HUES6 (cell line): Measurements from ENCODE around the gene AOPEP.

Experiments
- H3K27ac ChIP-seq: 2 replicates; pipeline ENCODE4 v1.7.0; 2013; ENCODE audit warnings: low read depth, mild to moderate bottlenecking, low read length, inconsistent platforms
- H3K27me3 ChIP-seq: 2 replicates; pipeline ENCODE4 v1.6.1; 2013; ENCODE audit warnings: low read length; ENCODE audit not compliant: control insufficient read depth, insufficient read depth
- H3K36me3 ChIP-seq: 2 replicates; pipeline ENCODE4 v1.6.1; 2013; ENCODE audit warnings: low read length; ENCODE audit not compliant: control insufficient read depth, insufficient read depth
- H3K4me1 ChIP-seq: 2 replicates; pipeline ENCODE4 v1.6.1; 2013; ENCODE audit warnings: low read length; ENCODE audit not compliant: control insufficient read depth, insufficient read depth
- H3K4me3 ChIP-seq: 2 replicates; pipeline ENCODE4 v1.5.1; 2013; ENCODE audit warnings: low read depth, low read length
- H3K9ac ChIP-seq: one replicate; pipeline ENCODE4 v1.6.1; 2013; ENCODE audit warnings: mild to moderate bottlenecking, low read length
- H3K9me3 ChIP-seq: 2 replicates; pipeline ENCODE4 v1.6.1; 2013; ENCODE audit warnings: low read depth, low read length; ENCODE audit not compliant: control insufficient read depth, insufficient read depth

AOPEP gene

DNA sequence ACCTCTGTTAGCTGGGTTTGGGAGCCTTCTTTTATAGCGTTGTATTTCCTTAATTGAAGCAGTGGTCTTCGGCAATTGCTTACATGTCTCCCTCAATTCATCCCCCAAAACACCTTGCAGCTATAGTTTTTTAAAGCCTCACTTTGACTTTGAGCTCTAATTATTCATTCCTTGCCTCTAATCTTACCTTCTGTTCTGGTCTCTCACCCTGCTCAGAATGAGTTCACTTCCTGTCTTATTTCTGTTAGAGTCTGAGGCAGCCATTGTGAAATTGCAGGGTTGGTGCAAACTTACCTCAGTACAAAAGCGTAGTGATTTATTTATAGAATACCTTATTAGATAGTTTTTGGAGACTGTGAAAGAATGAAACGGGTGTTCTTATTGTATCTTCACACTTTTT, 35.0 kb downstream of the AOPEP start:
- Histone ChIP-seq H3K9ac (no peak overlapping the region), H3K27me3 (no peaks in the 10 kb centered on the region), H3K4me3 (no peak overlapping the region), H3K27ac (no peak overlapping the region), H3K4me1 (peaks cover 15% of the 10 kb centered on the region), H3K9me3 (no peaks in the 10 kb centered on the region), H3K36me3 (peaks cover 16% of the 10 kb centered on the region)

DNA sequence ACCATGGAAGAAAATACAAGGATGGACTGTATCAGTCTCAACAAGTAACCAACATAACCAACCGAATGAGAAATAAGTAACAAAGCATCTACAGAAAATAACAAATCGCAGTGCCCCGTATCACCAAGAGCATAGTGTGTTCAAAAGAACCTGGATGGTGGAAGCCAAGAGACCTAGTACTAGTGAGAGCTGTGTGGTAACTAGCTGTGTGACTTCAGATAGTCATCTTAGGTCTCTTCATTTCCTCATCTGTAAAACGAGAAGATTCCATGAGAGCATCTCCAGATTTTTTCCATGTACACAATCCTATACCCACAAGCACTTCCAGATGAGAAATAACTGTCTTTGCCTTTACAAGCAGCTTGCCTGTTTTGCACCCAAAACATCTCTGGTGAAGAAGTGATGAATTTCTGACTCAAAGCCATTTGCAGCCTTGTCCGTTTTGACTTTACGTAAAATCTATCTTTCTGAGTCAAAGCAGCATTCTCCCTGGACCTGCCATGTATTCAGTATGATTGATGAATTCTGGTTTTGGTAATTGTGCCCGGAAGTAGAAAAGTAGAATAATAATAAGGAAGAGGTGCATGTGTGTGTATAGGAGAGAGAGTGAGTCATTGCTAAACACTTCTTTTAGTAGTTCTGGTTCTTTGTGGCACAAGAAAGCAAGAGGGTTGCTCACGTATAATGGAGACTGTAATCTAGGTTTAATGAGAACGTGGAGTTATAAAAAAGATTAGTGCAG, 41.0 kb downstream of the AOPEP start:
- no peaks in the 10 kb centered on the region for H3K9me3 ChIP-seq

DNA sequence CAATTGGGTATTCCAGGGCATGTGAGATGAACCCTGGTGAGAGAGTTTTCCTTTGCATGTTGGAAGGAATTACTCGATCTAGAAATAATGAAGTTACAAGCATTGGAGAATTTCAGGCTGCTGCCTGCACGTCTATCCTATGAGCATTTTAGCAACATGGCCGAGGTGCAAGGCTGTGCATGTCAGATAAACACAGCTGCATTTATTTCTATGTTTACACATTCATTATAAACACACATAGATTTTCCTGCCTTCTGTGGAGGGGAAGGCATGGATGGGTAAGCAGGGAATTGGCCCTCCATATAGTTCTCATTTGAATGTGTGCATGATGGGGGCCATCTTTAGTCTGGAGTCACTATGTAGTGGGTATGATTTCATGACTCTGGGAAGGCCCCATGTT, 42.3 kb downstream of the AOPEP start:
- Histone ChIP-seq H3K4me3 (no peak overlapping the region), H3K27ac (no peak overlapping the region), H3K27me3 (no peaks in the 10 kb centered on the region), H3K9me3 (no peaks in the 10 kb centered on the region), H3K9ac (no peak overlapping the region), H3K4me1 (no peaks in the 10 kb centered on the region), H3K36me3 (no peaks in the 10 kb centered on the region)

More for the DNA sequence above, 41.0 kb downstream of the AOPEP start:
- Histone ChIP-seq H3K4me1 (no peaks in the 10 kb centered on the region), H3K4me3 (no peak overlapping the region), H3K27me3 (no peaks in the 10 kb centered on the region), H3K9ac (no peak overlapping the region), H3K36me3 (no peaks in the 10 kb centered on the region), H3K27ac (no peak overlapping the region)

DNA sequence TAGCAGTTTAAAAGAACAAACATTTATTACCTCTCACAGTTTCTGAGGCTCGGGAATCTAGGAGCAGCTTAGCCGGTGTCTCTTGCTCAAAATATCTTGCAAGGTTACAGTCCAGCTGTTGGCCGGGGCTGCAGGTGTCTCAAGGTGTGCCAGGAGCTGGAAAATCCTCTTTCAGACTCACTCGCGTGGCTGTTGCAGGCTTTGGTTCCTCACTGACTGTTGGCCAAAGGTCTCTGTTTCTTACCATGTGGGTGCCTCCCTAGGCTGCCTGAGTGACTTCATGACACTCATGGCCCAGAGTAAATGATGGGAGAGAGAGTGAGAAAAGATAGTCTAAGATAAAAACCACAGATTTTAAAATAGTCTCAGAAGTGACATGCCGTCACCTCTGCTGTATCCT, 43.8 kb downstream of the AOPEP start:
- Histone ChIP-seq H3K4me3 (no peak overlapping the region), H3K27ac (no peak overlapping the region), H3K27me3 (no peaks in the 10 kb centered on the region), H3K36me3 (no peaks in the 10 kb centered on the region), H3K9me3 (no peaks in the 10 kb centered on the region), H3K9ac (no peak overlapping the region), H3K4me1 (no peaks in the 10 kb centered on the region)

DNA sequence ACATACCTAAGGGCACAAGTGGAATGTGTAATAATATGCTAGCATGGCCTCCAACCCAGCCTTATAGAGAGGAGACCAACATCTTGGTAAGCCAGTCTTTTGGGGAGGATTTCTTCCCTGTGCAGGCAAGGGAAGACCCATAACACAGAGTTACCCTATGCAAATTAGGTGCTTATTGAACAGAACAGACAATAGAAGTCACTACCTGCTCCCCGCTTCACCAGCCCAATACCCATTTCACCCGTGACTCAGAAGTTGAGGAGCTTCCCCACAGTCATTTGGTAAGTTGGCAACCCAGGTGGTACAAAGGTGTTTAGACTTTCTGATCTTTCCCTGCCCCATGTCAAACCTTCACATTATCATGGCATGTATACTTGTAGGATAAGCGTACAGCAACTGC, 44.6 kb downstream of the AOPEP start:
- Histone ChIP-seq H3K27ac (no peak overlapping the region), H3K9ac (no peak overlapping the region), H3K4me3 (no peak overlapping the region), H3K4me1 (no peaks in the 10 kb centered on the region), H3K9me3 (no peaks in the 10 kb centered on the region), H3K36me3 (no peaks in the 10 kb centered on the region), H3K27me3 (no peaks in the 10 kb centered on the region)

DNA sequence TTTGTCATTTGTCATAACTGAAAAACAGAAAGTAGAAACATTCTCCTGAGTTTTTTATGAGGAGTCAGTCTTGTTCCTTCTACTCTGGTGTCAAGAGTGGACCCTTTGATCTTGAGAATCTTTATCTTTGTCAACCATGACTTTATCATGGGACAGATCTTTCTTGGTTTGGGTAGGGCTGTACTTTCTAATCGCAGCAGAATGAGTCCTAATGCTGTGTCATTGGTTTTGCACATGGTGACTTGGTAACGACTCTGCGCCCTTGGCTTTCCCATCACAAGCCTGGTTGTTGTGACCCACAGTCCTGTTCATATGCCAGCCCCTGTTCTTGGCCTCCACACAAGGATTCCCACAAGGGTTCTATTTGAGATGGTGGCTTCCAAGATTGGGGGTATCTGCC, 45.6 kb downstream of the AOPEP start:
- Histone ChIP-seq H3K27ac (no peak overlapping the region), H3K4me1 (no peaks in the 10 kb centered on the region), H3K9me3 (no peaks in the 10 kb centered on the region), H3K9ac (no peak overlapping the region), H3K4me3 (no peak overlapping the region), H3K36me3 (no peaks in the 10 kb centered on the region), H3K27me3 (no peaks in the 10 kb centered on the region)

DNA sequence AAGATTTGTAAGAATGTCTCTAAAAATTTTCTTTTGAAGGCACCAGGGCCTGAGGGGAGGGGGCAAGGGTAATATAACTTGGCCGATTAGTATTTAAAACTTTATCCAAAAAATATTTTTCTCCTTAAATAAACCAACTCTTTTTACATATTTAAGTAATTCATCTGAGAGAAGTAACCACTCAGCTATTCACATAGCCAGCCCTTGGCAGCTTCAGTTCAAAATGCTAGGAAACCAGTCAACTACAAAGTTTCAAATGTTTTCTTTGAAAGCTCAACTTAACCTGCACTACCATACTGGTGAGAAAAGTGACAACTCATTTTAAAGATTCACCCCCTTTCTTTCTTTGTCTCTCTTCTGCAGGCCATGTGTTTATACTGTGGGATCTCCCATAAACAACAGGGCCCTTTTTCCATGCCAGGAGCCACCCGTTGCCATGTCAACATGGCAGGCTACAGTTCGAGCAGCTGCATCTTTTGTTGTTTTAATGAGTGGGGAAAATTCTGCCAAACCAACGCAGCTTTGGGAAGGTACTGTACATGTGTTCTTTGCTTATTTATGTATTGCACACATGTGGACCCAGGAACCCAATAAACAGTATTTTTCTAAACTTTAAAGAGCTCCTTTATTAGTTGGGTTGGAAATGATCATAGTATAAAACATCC, 46.3 kb downstream of the AOPEP start:
- no peaks in the 10 kb centered on the region for H3K9me3 ChIP-seq
- no peaks in the 10 kb centered on the region for H3K36me3 ChIP-seq
- H3K27me3 ChIP-seq: no peaks in the 10 kb centered on the region
- H3K9ac ChIP-seq: no peak overlapping the region
- H3K27ac ChIP-seq: no peak overlapping the region
- no peak overlapping the region for H3K4me3 ChIP-seq
- H3K4me1 ChIP-seq: no peaks in the 10 kb centered on the region

DNA sequence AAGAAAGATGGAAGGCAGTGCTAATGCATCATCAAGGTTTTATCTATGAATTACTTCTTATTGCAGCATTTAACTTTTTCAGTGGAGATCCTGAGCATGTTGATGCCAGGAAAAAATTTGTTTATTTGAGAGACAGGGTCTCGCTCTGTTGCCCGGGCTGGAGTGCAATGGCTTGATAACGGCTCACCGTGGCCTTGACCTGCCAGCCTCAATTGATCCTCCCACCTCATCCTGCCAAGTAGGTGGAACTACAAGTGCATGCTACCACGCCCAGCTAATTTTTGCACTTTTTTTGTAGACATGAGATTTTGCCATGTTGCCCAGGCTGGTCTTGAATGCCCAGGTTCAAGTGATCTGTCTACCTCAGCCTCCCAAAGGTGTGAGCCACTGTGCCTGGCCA, 47.2 kb downstream of the AOPEP start:
- H3K4me3 ChIP-seq: no peak overlapping the region
- H3K36me3 ChIP-seq: no peaks in the 10 kb centered on the region

DNA sequence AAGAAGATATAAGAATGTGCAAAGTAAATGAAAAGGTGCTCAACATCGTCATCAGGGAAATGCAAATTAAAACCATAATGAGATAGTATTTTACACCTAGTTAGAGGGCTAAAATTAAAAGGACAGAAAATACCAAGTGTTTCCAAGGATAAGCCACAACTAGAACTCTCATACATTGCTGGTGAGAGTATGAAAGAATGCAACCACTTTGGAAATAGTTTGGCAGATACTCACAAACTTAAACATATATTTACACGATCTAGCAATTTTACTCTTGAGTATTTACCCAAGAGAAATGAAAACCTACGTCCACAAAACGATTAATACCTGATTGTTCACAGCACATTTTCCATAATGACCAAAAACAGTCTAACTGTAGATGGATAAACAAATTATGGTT, 51.5 kb downstream of the AOPEP start:
- Histone ChIP-seq H3K36me3 (no peaks in the 10 kb centered on the region), H3K4me1 (no peaks in the 10 kb centered on the region), H3K9me3 (no peaks in the 10 kb centered on the region), H3K4me3 (no peak overlapping the region), H3K27ac (no peak overlapping the region), H3K9ac (no peak overlapping the region), H3K27me3 (no peaks in the 10 kb centered on the region)

More for the DNA sequence above, 47.2 kb downstream of the AOPEP start:
- no peaks in the 10 kb centered on the region for H3K9me3 ChIP-seq
- no peaks in the 10 kb centered on the region for H3K4me1 ChIP-seq
- no peaks in the 10 kb centered on the region for H3K27me3 ChIP-seq
- H3K27ac ChIP-seq: no peak overlapping the region
- no peak overlapping the region for H3K9ac ChIP-seq

DNA sequence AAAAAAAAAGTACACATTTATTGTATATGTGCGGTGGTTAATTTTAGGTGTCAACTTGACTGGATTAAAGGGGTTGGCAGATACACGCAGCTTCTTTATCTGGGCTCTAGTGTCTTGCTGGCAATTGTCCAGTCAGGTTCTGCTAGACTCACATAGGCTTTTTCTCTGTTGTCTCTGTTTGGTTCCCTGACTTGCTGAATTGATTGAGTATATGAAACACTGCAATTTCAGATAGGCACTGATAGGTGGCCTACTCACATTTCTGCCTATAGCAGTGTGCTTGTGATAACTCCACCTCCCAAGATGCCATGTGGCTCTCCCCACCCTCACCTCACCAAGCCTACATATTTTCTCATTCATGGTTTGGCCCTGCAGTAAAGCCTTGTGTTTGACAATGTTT, 52.5 kb downstream of the AOPEP start:
- no peak overlapping the region for H3K27ac ChIP-seq
- H3K27me3 ChIP-seq: no peaks in the 10 kb centered on the region
- no peaks in the 10 kb centered on the region for H3K36me3 ChIP-seq
- peaks cover 2% of the 10 kb centered on the region; the same call in 1 of the 2 replicates for H3K4me1 ChIP-seq
- no peaks in the 10 kb centered on the region for H3K9me3 ChIP-seq
- no peak overlapping the region for H3K4me3 ChIP-seq
- no peak overlapping the region for H3K9ac ChIP-seq

DNA sequence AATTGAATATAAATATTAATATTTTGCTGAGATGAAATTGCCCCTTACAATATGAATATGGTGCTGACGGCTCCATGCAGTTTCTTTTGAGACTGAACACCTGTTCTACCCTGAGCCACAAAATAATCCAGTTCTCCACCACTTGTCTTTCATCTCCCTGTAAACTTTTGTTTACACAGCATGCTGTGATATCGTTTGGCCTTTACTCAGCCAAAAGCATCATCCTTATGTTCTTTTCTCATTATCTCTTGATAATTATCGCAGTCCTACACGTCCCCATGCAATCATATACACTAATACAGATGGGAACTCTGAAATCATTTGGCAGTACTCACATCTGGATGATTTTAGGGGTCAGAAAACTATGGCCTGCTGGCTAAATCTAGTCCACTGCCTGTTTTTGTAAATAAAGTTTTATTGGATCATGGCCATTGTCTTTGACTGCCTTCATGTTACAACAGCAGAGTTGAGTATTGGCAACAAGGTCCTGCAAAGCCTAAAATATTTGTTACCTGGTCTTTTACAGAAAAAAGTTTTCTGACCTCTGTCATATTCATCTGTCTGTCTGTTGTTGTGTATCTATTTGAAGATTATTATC, 53.3 kb downstream of the AOPEP start:
- H3K9me3 ChIP-seq: no peaks in the 10 kb centered on the region
- H3K9ac ChIP-seq: no peak overlapping the region
- H3K27me3 ChIP-seq: no peaks in the 10 kb centered on the region
- H3K4me3 ChIP-seq: no peak overlapping the region
- peaks cover 2% of the 10 kb centered on the region; the same call in 1 of the 2 replicates for H3K4me1 ChIP-seq
- H3K36me3 ChIP-seq: no peaks in the 10 kb centered on the region
- no peak overlapping the region for H3K27ac ChIP-seq
